ENCODE measurements around the gene MMP11.

DNA sequence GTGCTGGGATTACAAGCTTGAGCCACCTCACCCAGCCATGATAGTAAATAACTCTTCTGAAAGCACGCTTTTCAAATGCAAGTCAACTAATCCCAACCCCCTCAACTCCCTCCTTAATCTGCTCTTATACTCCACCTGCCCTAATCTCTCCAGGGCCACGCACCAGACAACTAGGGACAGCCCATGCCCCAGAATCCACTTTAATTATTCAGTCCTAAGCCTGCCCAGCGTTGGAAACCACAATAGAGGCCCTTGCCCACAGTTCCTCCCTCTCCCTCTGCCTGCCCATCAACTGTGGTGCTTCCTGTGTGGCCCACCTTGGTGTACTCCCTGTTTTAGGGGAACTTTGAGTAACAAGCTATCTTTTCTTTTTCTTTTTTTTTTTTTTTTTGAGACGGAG is 15.8 kb upstream of the MMP11 start:
- TF ChIP-seq, protein P1, sequence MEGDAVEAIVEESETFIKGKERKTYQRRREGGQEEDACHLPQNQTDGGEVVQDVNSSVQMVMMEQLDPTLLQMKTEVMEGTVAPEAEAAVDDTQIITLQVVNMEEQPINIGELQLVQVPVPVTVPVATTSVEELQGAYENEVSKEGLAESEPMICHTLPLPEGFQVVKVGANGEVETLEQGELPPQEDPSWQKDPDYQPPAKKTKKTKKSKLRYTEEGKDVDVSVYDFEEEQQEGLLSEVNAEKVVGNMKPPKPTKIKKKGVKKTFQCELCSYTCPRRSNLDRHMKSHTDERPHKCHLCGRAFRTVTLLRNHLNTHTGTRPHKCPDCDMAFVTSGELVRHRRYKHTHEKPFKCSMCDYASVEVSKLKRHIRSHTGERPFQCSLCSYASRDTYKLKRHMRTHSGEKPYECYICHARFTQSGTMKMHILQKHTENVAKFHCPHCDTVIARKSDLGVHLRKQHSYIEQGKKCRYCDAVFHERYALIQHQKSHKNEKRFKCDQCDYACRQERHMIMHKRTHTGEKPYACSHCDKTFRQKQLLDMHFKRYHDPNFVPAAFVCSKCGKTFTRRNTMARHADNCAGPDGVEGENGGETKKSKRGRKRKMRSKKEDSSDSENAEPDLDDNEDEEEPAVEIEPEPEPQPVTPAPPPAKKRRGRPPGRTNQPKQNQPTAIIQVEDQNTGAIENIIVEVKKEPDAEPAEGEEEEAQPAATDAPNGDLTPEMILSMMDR (IDR thresholded peaks at IDR 0.05) = no peak
- no peak for TF ChIP-seq POLR2A (IDR thresholded peaks at IDR 0.05)
